ENCODE results near the gene ZSCAN16.

The ZSCAN16 gene

GRCh38 chr6:28172006-28172405, 47.6 kb downstream of the ZSCAN16 start:
- TF ChIP-seq CTCF (IDR thresholded peaks at IDR 0.05; ENCODE audit: insufficient read depth, low read length, missing control alignments), result no peak
- CTCF ChIA-PET, result interaction anchor here (0.9 kb wide), 1 partner anchor 184 kb away, joined by 3 read pairs; no protein-coding TSS in a partner anchor
- no peak for DNase-seq (ENCODE audit: low read depth, low spot score)
- no peak overlapping the region for H3K4me3 ChIP-seq (ENCODE audit: low read depth, low read length)
- POLR2A ChIA-PET, result no interaction called here

GRCh38 chr6:28176373-28176772, 52.0 kb downstream of the ZSCAN16 start:
- H3K4me3 ChIP-seq (ENCODE audit: low read depth, low read length), result no peak overlapping the region
- no peak for TF ChIP-seq CTCF (IDR thresholded peaks at IDR 0.05; ENCODE audit: insufficient read depth, low read length, missing control alignments)
- no peak for DNase-seq (ENCODE audit: low read depth, low spot score)
- CTCF ChIA-PET, result no interaction called here
- POLR2A ChIA-PET, result no interaction called here

Data from AG04449 (cell line).